ENCODE results near the gene ITGB2. TPM values are rescaled to one million over a fixed set of nuclear protein-coding genes. Genes with fewer than 3 reads are reported as not detected.

ITGB2 gene
- polyA plus RNA-seq, 1 of the 3 experiments (the other 2 are of a cell fraction) = 0.77 TPM

DNA sequence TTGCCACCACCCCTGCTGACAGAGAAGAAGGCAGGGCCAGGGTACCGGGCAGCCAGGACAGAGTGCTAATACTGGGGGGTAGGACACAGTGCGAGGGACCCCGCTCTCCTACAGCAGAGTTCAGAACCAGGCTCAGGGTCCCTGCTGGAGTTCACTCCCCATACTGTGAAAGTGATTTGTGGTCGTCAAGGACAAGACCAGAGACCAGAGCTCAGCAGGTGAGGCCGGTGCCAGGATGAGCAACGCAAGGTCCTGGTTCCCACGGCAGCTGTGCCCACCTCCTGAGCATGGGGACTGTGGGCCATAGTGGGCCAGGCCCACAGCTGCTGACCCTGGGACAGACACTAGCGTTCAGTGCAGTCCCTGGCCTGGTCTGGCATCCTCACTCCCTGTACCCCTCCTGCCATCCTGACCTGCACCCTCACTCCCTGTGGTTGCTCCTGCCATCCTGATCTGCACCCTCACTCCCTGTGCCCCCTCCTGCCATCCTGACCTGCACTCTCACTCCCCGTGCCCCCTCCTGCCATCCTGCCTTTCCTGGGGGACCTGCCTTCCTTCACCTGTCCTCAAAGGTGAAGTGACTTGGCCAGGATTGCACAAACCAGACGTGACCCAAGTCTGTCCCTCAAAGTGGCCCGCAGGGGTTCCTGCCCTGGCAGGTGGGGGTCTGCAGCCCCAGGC lies 33.4 kb downstream of the ITGB2 start (continued):
- TF ChIP-seq ZBTB33 (IDR thresholded peaks at IDR 0.05; ENCODE audit: borderline replicate concordance, low read depth) (no peak), TAF1 (IDR thresholded peaks at IDR 0.05; ENCODE audit: borderline replicate concordance, low read depth, low read length) (no peak), GABPA (IDR thresholded peaks at IDR 0.05; ENCODE audit: low read depth) (no peak), MEF2A (IDR thresholded peaks at IDR 0.05; ENCODE audit: borderline replicate concordance, low read depth) (no peak), USF1 (IDR thresholded peaks at IDR 0.05; ENCODE audit: borderline replicate concordance, low read depth) (no peak), FOSL2 (IDR thresholded peaks at IDR 0.05; ENCODE audit: borderline replicate concordance, low read depth) (no peak)
- TF ChIP-seq, protein P1, sequence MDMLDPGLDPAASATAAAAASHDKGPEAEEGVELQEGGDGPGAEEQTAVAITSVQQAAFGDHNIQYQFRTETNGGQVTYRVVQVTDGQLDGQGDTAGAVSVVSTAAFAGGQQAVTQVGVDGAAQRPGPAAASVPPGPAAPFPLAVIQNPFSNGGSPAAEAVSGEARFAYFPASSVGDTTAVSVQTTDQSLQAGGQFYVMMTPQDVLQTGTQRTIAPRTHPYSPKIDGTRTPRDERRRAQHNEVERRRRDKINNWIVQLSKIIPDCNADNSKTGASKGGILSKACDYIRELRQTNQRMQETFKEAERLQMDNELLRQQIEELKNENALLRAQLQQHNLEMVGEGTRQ (IDR thresholded peaks at IDR 0.05; ENCODE audit: borderline replicate concordance, low read depth, low read length) = no peak

DNA sequence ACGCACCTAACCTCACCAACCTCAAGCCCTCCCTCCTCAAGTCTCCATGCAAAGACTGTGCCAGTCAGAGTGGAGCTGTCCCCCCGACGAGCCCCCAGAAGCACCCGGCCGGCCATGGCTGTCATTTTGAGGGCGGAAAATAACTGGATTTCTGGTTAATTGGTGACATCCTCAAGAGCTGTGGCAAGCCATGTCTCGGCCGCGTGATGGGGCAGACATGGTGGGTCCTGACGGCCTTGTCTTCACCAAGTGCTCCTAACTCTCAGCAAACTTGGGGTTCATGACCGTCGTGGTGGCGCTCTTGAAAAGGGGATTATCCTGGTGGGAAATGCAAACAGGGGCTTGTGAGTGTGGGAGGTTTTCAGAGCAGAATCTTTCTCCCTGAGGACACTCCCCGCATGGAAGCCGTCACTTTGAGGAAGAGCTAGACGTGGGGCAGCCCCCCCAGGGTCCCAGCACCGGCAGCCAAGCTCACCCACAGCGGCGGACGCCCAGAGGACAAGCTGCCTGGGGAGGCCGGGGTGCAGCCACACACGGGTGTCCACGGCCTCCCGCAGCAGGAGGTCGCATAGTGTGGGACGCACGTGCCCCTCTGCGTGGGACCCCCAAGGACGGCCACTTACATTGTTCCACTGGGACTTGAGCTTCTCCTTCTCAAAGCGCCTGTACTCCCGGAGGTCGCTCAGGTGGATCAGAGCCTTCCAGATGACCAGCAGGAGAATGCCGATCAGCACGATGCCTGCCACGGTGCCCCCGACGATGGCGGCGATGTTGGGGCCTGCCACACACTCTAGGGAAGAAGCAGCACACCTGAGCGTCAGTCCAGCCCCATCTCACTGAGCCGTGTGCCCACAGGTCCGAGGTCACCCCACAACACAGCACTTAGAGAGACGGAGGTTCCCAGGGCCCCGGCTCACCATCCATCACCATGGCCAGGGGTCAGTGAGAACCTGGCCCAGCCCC lies 34.3 kb downstream of the ITGB2 start:
- CTCF ChIA-PET = interaction anchor here (1.4 to 2.5 kb wide), 2 partner anchors 45 to 86 kb away, joined by 5 to 11 read pairs; partner anchors contain the start of gene UBE2G2

More for the DNA sequence above, 34.3 kb downstream of the ITGB2 start:
- peaks cover 3% of the 10 kb centered on the region for H3F3A ChIP-seq (replicated peaks; ENCODE audit: insufficient read depth)
- TF ChIP-seq RAD21 (IDR thresholded peaks at IDR 0.05; ENCODE audit: low read length) (no peak), MEF2A (IDR thresholded peaks at IDR 0.05; ENCODE audit: borderline replicate concordance, low read depth) (no peak), CHD2 (IDR thresholded peaks at IDR 0.05; ENCODE audit: low read length, partially characterized antibody) (no peak), TAF1 (IDR thresholded peaks at IDR 0.05; ENCODE audit: borderline replicate concordance, low read depth, low read length) (no peak), SMC3 (IDR thresholded peaks at IDR 0.05; ENCODE audit: low read depth, low read length) (no peak), SIN3A (IDR thresholded peaks at IDR 0.05; ENCODE audit: borderline replicate concordance, low read depth, low read length) (no peak), YY1 (IDR thresholded peaks at IDR 0.05; ENCODE audit: low read depth) (no peak), TEAD4 (IDR thresholded peaks at IDR 0.05; ENCODE audit: borderline replicate concordance, insufficient read depth) (no peak), EZH2phosphoT487 (IDR thresholded peaks at IDR 0.05; ENCODE audit: borderline replicate concordance, low read depth) (no peak), MXI1 (IDR thresholded peaks at IDR 0.05; ENCODE audit: low read depth, low read length) (no peak), ZBTB33 (IDR thresholded peaks at IDR 0.05; ENCODE audit: borderline replicate concordance, low read depth) (no peak), RCOR1 (IDR thresholded peaks at IDR 0.05; ENCODE audit: low read length) (no peak), FOSL2 (IDR thresholded peaks at IDR 0.05; ENCODE audit: borderline replicate concordance, low read depth) (no peak)
- TF ChIP-seq, protein P2, sequence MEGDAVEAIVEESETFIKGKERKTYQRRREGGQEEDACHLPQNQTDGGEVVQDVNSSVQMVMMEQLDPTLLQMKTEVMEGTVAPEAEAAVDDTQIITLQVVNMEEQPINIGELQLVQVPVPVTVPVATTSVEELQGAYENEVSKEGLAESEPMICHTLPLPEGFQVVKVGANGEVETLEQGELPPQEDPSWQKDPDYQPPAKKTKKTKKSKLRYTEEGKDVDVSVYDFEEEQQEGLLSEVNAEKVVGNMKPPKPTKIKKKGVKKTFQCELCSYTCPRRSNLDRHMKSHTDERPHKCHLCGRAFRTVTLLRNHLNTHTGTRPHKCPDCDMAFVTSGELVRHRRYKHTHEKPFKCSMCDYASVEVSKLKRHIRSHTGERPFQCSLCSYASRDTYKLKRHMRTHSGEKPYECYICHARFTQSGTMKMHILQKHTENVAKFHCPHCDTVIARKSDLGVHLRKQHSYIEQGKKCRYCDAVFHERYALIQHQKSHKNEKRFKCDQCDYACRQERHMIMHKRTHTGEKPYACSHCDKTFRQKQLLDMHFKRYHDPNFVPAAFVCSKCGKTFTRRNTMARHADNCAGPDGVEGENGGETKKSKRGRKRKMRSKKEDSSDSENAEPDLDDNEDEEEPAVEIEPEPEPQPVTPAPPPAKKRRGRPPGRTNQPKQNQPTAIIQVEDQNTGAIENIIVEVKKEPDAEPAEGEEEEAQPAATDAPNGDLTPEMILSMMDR (IDR thresholded peaks at IDR 0.05) = no peak
- TF ChIP-seq, protein P3, sequence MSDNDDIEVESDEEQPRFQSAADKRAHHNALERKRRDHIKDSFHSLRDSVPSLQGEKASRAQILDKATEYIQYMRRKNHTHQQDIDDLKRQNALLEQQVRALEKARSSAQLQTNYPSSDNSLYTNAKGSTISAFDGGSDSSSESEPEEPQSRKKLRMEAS (IDR thresholded peaks at IDR 0.05; ENCODE audit: low read depth) = no peak
- no peaks in the 10 kb centered on the region for H3K9me2 ChIP-seq
- no peaks in the 10 kb centered on the region for H4K20me1 ChIP-seq (ENCODE audit: insufficient read depth)
- H3K4me2 ChIP-seq = no peak overlapping the region
- no peak overlapping the region for H3K27ac ChIP-seq (ENCODE audit: low read depth in 2 of 2, low read length in 1 of 2)
- H3K27me3 ChIP-seq (ENCODE audit: insufficient read depth) = no peaks in the 10 kb centered on the region; the same call in 1 of the 2 replicates
- no peaks in the 10 kb centered on the region for H3K79me2 ChIP-seq (ENCODE audit: insufficient read depth)
- no peaks in the 10 kb centered on the region for H3K9me3 ChIP-seq
- POLR2A ChIA-PET = no interaction called here
- no peak overlapping the region for H2AFZ ChIP-seq (ENCODE audit: low read depth)
- no peaks in the 10 kb centered on the region for H3K36me3 ChIP-seq (replicated peaks in 1 of 2; ENCODE audit: control insufficient read depth in 1 of 2, insufficient read depth in 2 of 2, low read length in 1 of 2)
- 87% methylated on average over 22 of the region's 44 CpGs for WGBS (ENCODE audit: low lambda C conversion rate)
- H3K9ac ChIP-seq = no peak overlapping the region
- H3K4me3 ChIP-seq (ENCODE audit: low read depth in 2 of 2, low read length in 1 of 2) = no peak overlapping the region
- no peak for DNase-seq
- H3K4me1 ChIP-seq (ENCODE audit: control insufficient read depth in 1 of 2, insufficient read depth in 2 of 2, low read depth in 1 of 2, low read length in 1 of 2) = peaks cover 5% of the 10 kb centered on the region in 2 experiments; a peak in 2 of 4 replicates
